Nephron (organoid): ENCODE measurements around the gene PARG.
"Not testable (repeated sequence)": the region's sequence is repeated elsewhere in the genome, so short reads cannot be mapped to it uniquely, and the experiment has no call there.

Experiments
- H3K27ac Mint-ChIP-seq, 3 experiments: 2 replicates each; pipeline ENCODE4 v1.8.0; 2020; ENCODE audit warnings: mixed read lengths in 3 of 3, mild to moderate bottlenecking in 2 of 3, moderate library complexity in 1 of 3
- H3K27me3 Mint-ChIP-seq: 2 replicates; pipeline ENCODE4 v1.8.0; 2021; ENCODE audit warnings: low read depth, mild to moderate bottlenecking, moderate library complexity, mixed read lengths
- H3K36me3 Mint-ChIP-seq: 2 replicates; pipeline ENCODE4 v1.8.0; 2020; ENCODE audit warnings: low read depth, mixed read lengths
- H3K4me1 Mint-ChIP-seq: 2 replicates; pipeline ENCODE4 v1.8.0; 2020; ENCODE audit warnings: mixed read lengths
- H3K4me3 Mint-ChIP-seq, 3 experiments: 2 replicates each; pipeline ENCODE4 v1.8.0; 2020; ENCODE audit warnings: mild to moderate bottlenecking in 3 of 3, mixed read lengths in 3 of 3, moderate library complexity in 2 of 3
- H3K9me3 Mint-ChIP-seq: 2 replicates; pipeline ENCODE4 v1.8.0; 2020; ENCODE audit warnings: mixed read lengths
- CTCF ChIP-seq, 3 experiments: fragments of 200-600 bp; sonication (generic); IDR thresholded peaks; one replicate each; pipeline ENCODE4 v1.5.0; 2021; ENCODE audit warnings: antibody characterized with exemption in 3 of 3; ENCODE audit not compliant: unreplicated experiment in 3 of 3

The PARG gene

GRCh38 chr10:49776851-49777250, 165.0 kb downstream of the PARG start:
- no peaks in the 10 kb centered on the region for H3K4me1 Mint-ChIP-seq
- no peak overlapping the region for H3K4me3 Mint-ChIP-seq
- H3K36me3 Mint-ChIP-seq: no peaks in the 10 kb centered on the region
- no peak overlapping the region for H3K27ac Mint-ChIP-seq
- no peak for TF ChIP-seq CTCF (IDR thresholded peaks at IDR 0.05; ENCODE audit: unreplicated experiment in 3 of 3)
- H3K27me3 Mint-ChIP-seq: peaks cover 13% of the 10 kb centered on the region
- no peaks in the 10 kb centered on the region for H3K9me3 Mint-ChIP-seq

- no peaks in the 10 kb centered on the region for H3K9me3 Mint-ChIP-seq
- H3K27ac Mint-ChIP-seq: no peak overlapping the region
- peaks cover 13% of the 10 kb centered on the region for H3K27me3 Mint-ChIP-seq
- no peaks in the 10 kb centered on the region for H3K36me3 Mint-ChIP-seq
- no peaks in the 10 kb centered on the region for H3K4me1 Mint-ChIP-seq
- no peak overlapping the region for H3K4me3 Mint-ChIP-seq
- TF ChIP-seq CTCF (IDR thresholded peaks at IDR 0.05; ENCODE audit: unreplicated experiment in 3 of 3): no peak
Observed at GRCh38 chr10:49775014-49775413, 166.8 kb downstream of the PARG start.

- not testable (repeated sequence) for H3K4me3 Mint-ChIP-seq, H3K4me1 Mint-ChIP-seq, H3K36me3 Mint-ChIP-seq, H3K9me3 Mint-ChIP-seq, H3K27me3 Mint-ChIP-seq, H3K27ac Mint-ChIP-seq
Observed at GRCh38 chr10:49772944-49773343, 168.9 kb downstream of the PARG start.

- not testable (repeated sequence) for H3K4me3 Mint-ChIP-seq, H3K4me1 Mint-ChIP-seq, H3K36me3 Mint-ChIP-seq, H3K27ac Mint-ChIP-seq, H3K27me3 Mint-ChIP-seq, H3K9me3 Mint-ChIP-seq
Observed at GRCh38 chr10:49771046-49771445, 170.8 kb downstream of the PARG start.

- no peaks in the 10 kb centered on the region for H3K36me3 Mint-ChIP-seq
- peaks cover 7% of the 10 kb centered on the region for H3K27me3 Mint-ChIP-seq
- peaks cover 9% of the 10 kb centered on the region for H3K9me3 Mint-ChIP-seq
- H3K27ac Mint-ChIP-seq: no peak overlapping the region
- no peak for TF ChIP-seq CTCF (IDR thresholded peaks at IDR 0.05; ENCODE audit: unreplicated experiment in 3 of 3)
- H3K4me3 Mint-ChIP-seq: no peak overlapping the region
- H3K4me1 Mint-ChIP-seq: no peaks in the 10 kb centered on the region
Observed at GRCh38 chr10:49769692-49770091, 172.1 kb downstream of the PARG start.

- Mint-ChIP-seq H3K9me3 (peaks cover 9% of the 10 kb centered on the region), H3K4me3 (no peak overlapping the region), H3K4me1 (no peaks in the 10 kb centered on the region), H3K27ac (no peak overlapping the region), H3K27me3 (peaks cover 10% of the 10 kb centered on the region), H3K36me3 (no peaks in the 10 kb centered on the region)
- no peak for TF ChIP-seq CTCF (IDR thresholded peaks at IDR 0.05; ENCODE audit: unreplicated experiment in 3 of 3)
Observed at GRCh38 chr10:49768731-49769130, 173.1 kb downstream of the PARG start.

GRCh38 chr10:49768329-49768728, 173.5 kb downstream of the PARG start:
- peaks cover 14% of the 10 kb centered on the region for H3K27me3 Mint-ChIP-seq

More at GRCh38 chr10:49768329-49768728, 173.5 kb downstream of the PARG start:
- Mint-ChIP-seq H3K9me3 (peaks cover 9% of the 10 kb centered on the region), H3K4me3 (no peak overlapping the region), H3K36me3 (no peaks in the 10 kb centered on the region), H3K27ac (no peak overlapping the region), H3K4me1 (no peaks in the 10 kb centered on the region)
- TF ChIP-seq CTCF (IDR thresholded peaks at IDR 0.05; ENCODE audit: unreplicated experiment in 3 of 3): no peak
